ENCODE data around the gene RNF144B.

RNF144B gene

DNA sequence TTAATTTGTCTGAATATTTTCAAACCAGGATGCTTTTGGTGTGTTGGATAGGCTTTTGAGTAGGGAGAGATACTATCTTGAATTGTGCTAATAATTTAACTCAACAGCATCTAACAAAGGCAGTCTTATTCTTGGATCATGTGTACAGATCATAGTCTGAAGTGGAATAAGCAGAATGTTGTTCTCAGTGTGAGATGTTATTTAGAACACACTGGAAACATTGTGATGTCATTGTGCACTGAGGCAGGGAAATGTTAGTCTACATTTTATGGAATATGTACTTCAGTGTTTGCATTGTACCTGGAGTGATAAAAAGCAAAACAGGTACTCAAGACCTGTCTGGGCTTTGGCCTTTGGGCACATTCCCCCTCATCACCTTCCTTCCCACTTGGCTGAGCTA, 35.0 kb downstream of the RNF144B start:
- Histone ChIP-seq H3K4me3 (replicated peaks; ENCODE audit: insufficient read depth, low read length) (no peak overlapping the region), H3K27ac (replicated peaks) (no peak overlapping the region), H3K27me3 (ENCODE audit: insufficient read depth, poor library complexity, severe bottlenecking) (no peaks in the 10 kb centered on the region)
- no peak for DNase-seq (ENCODE audit: low read depth in 1 of 2, low spot score in 1 of 2)
- TF ChIP-seq POLR2AphosphoS5 (IDR thresholded peaks at IDR 0.05; ENCODE audit: low read depth) (no peak), SPI1 (IDR thresholded peaks at IDR 0.05; ENCODE audit: borderline replicate concordance, low read depth) (no peak), CTCF (IDR thresholded peaks at IDR 0.05; ENCODE audit: insufficient read depth, low read length) (no peak), REST (IDR thresholded peaks at IDR 0.05; ENCODE audit: insufficient replicate concordance, low read depth) (no peak), GABPA (IDR thresholded peaks at IDR 0.05; ENCODE audit: low read depth) (no peak)

- no peak overlapping the region for H3K4me3 ChIP-seq (replicated peaks; ENCODE audit: insufficient read depth, low read length)
- H3K27me3 ChIP-seq (ENCODE audit: insufficient read depth, poor library complexity, severe bottlenecking): no peaks in the 10 kb centered on the region
- TF ChIP-seq REST (IDR thresholded peaks at IDR 0.05; ENCODE audit: insufficient replicate concordance, low read depth) (no peak), GABPA (IDR thresholded peaks at IDR 0.05; ENCODE audit: low read depth) (no peak)
- no peak overlapping the region for H3K27ac ChIP-seq (replicated peaks)
- DNase-seq (ENCODE audit: low read depth in 1 of 2, low spot score in 1 of 2): no peak
These were observed 36.3 kb downstream of the RNF144B start for GRCh38 chr6:18423426-18423825.

- DNase-seq (ENCODE audit: low read depth in 1 of 2, low spot score in 1 of 2): no peak
- H3K27ac ChIP-seq (replicated peaks): no peak overlapping the region
- H3K27me3 ChIP-seq (ENCODE audit: insufficient read depth, poor library complexity, severe bottlenecking): no peaks in the 10 kb centered on the region
- no peak overlapping the region for H3K4me3 ChIP-seq (replicated peaks; ENCODE audit: insufficient read depth, low read length)
- no peak for TF ChIP-seq SPI1 (IDR thresholded peaks at IDR 0.05; ENCODE audit: borderline replicate concordance, low read depth)
- no peak for TF ChIP-seq POLR2AphosphoS5 (IDR thresholded peaks at IDR 0.05; ENCODE audit: low read depth)
- no peak for TF ChIP-seq GABPA (IDR thresholded peaks at IDR 0.05; ENCODE audit: low read depth)
- TF ChIP-seq REST (IDR thresholded peaks at IDR 0.05; ENCODE audit: insufficient replicate concordance, low read depth): no peak
- no peak for TF ChIP-seq CTCF (IDR thresholded peaks at IDR 0.05; ENCODE audit: insufficient read depth, low read length)
These were observed 37.1 kb downstream of the RNF144B start for GRCh38 chr6:18424201-18424600.

DNA sequence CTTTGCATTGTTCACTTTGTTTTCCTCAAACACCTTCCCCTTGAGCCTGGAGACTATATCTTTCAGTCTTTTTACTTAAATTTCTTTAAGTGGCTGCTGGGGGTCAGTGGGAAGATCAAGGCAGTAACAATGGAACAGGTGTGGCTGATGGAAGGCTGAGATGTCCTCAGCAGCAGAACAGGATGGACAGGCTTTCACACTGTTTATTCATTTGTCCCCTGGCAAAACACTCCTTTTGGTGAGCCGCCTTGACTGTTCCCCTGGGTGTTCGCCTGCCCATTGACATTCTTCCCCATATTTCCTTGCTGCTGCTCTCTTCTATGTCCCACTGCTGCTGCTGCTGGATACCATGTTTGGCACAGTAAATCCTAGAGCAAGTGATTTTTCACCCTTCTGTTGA, 38.1 kb downstream of the RNF144B start:
- H3K27ac ChIP-seq (replicated peaks): no peak overlapping the region
- no peak for DNase-seq (ENCODE audit: low read depth in 1 of 2, low spot score in 1 of 2)
- H3K27me3 ChIP-seq (ENCODE audit: insufficient read depth, poor library complexity, severe bottlenecking): no peaks in the 10 kb centered on the region
- H3K4me3 ChIP-seq (replicated peaks; ENCODE audit: insufficient read depth, low read length): no peak overlapping the region
- TF ChIP-seq SPI1 (IDR thresholded peaks at IDR 0.05; ENCODE audit: borderline replicate concordance, low read depth): no peak

Data from HL-60 (cell line).